Keratinocyte (primary cell): Measurements from ENCODE around the gene PLXNA3.

Experiments used
- EZH2 ChIP-seq: IDR thresholded peaks from one replicate; pipeline ENCODE4 v1.6.1; 2012; ENCODE audit warnings: inconsistent platforms, mild to moderate bottlenecking, low read length, moderate library complexity
- TF ChIP-seq, protein P1 (sequence below), 3 experiments: IDR thresholded peaks in 1 of 3; conservative IDR thresholded peaks in 1 of 3; optimal IDR thresholded peaks in 1 of 3; 2 replicates in 2 of 3; 3 replicates in 1 of 3; pipeline versions ENCODE3 to v1.5.1; 2011; ENCODE audit warnings: low read length in 3 of 3, mild to moderate bottlenecking in 3 of 3, moderate library complexity in 2 of 3, control low read depth in 1 of 3, inconsistent platforms in 1 of 3; ENCODE audit not compliant: insufficient read depth in 2 of 3; ENCODE audit errors: extremely low read depth in 1 of 3

DNA sequence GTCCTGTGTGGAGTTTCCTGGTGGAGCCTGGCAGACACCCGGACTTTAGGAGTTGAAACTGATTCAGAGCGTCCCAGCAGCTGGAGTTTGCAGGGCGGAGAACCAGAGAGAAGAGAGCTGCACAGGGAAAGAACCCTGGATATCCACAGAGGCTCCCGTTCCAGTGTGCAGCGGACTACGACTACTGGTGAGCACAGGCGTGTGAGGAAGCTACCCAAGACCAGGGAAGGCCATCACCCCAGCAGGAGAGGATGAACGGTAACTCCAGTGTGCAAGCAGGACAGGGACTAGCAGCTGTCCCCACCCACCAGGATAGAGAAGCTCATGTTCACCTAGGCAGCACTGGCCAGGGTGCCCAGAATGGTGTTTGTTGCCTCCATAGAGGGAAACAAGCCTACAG, 18.7 kb downstream of the PLXNA3 start:
- TF ChIP-seq, protein P1, sequence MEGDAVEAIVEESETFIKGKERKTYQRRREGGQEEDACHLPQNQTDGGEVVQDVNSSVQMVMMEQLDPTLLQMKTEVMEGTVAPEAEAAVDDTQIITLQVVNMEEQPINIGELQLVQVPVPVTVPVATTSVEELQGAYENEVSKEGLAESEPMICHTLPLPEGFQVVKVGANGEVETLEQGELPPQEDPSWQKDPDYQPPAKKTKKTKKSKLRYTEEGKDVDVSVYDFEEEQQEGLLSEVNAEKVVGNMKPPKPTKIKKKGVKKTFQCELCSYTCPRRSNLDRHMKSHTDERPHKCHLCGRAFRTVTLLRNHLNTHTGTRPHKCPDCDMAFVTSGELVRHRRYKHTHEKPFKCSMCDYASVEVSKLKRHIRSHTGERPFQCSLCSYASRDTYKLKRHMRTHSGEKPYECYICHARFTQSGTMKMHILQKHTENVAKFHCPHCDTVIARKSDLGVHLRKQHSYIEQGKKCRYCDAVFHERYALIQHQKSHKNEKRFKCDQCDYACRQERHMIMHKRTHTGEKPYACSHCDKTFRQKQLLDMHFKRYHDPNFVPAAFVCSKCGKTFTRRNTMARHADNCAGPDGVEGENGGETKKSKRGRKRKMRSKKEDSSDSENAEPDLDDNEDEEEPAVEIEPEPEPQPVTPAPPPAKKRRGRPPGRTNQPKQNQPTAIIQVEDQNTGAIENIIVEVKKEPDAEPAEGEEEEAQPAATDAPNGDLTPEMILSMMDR (optimal IDR thresholded peaks at IDR 0.05 in 1 of 3, IDR thresholded peaks at IDR 0.05 in 1 of 3, conservative IDR thresholded peaks at IDR 0.05 in 1 of 3; ENCODE audit: extremely low read depth in 1 of 3, insufficient read depth in 2 of 3, low read length in 3 of 3): no peak
- no peak for TF ChIP-seq EZH2
